IMR-90 (cell line): ENCODE measurements around the gene PDLIM5. TPM values are rescaled to one million over a fixed set of nuclear protein-coding genes. Genes with fewer than 3 reads are reported as not detected.

Experiments
- ATAC-seq: fragments of 200-7000 bp; cut with Tn5 transposase; 2 replicates; pipeline ENCODE4 v1.9.1; 2020; ENCODE audit warnings: low read depth, mild to moderate bottlenecking, moderate library complexity
- BruUV-seq: library from RNA; stranded (reverse); fragments of 400-500 nt; replicated peaks from 2 replicates; lab custom pipeline; 2021; lab: Mats Ljungman, UMichigan
- CTCF ChIA-PET: fragments of 300-600 bp; formaldehyde crosslinking; extraction: SDS; loops from one replicate; lab custom pipeline; 2021; ENCODE audit warnings: antibody characterized with exemption; lab: Yijun Ruan, JAX
- POLR2A ChIA-PET: fragments of 300-600 bp; sonication (Branson Sonifier 250); formaldehyde crosslinking; loops from one replicate; lab custom pipeline; 2022; ENCODE audit warnings: antibody characterized with exemption; ENCODE audit not compliant: unreplicated experiment; lab: Charles Lee
- DNase-seq: peaks from one replicate; pipeline ENCODE4 v3.0.0; 2013
- H2AFZ ChIP-seq: replicated peaks from 2 replicates; pipeline ENCODE3; 2013; ENCODE audit warnings: low read length, mild to moderate bottlenecking; ENCODE audit not compliant: poor library complexity
- H2AK5ac ChIP-seq: 2 replicates; pipeline ENCODE4 v1.6.1; 2013; ENCODE audit warnings: low read depth, low read length, inconsistent platforms
- H2AK9ac ChIP-seq: replicated peaks from 2 replicates; pipeline ENCODE3; 2013; ENCODE audit warnings: mild to moderate bottlenecking, low read depth, low read length, moderate library complexity; ENCODE audit not compliant: poor library complexity
- H2BK120ac ChIP-seq: 2 replicates; pipeline ENCODE4 v1.6.1; 2013; ENCODE audit warnings: low read depth, low read length, inconsistent platforms
- H2BK15ac ChIP-seq: 3 replicates; pipeline ENCODE4 v1.6.1; 2013; ENCODE audit warnings: low read depth, low read length, inconsistent platforms
- H2BK20ac ChIP-seq: 2 replicates; pipeline ENCODE4 v1.6.1; 2013; ENCODE audit warnings: low read depth, mild to moderate bottlenecking, inconsistent platforms, low read length, moderate library complexity
- H2BK5ac ChIP-seq: 2 replicates; pipeline ENCODE4 v1.6.1; 2013; ENCODE audit warnings: mild to moderate bottlenecking, low read depth, low read length, inconsistent platforms; ENCODE audit not compliant: poor library complexity, severe bottlenecking
- H3K14ac ChIP-seq: replicated peaks from 2 replicates; pipeline ENCODE4 v1.6.1; 2013; ENCODE audit warnings: low read depth, low read length, inconsistent platforms
- H3K18ac ChIP-seq: 2 replicates; pipeline ENCODE4 v1.6.1; 2013; ENCODE audit warnings: low read depth, low read length, control low read depth
- H3K23ac ChIP-seq: 2 replicates; pipeline ENCODE4 v1.6.1; 2013; ENCODE audit warnings: low read depth, low read length, inconsistent platforms
- H3K27ac ChIP-seq: 2 replicates; pipeline ENCODE4 v1.5.1; 2013; ENCODE audit warnings: mild to moderate bottlenecking, control low read depth, low read length; ENCODE audit not compliant: insufficient read depth
- H3K27me3 ChIP-seq: 2 replicates; pipeline ENCODE4 v1.6.1; 2013; ENCODE audit warnings: low read length; ENCODE audit not compliant: control insufficient read depth, insufficient read depth
- H3K36me3 ChIP-seq: 2 replicates; pipeline ENCODE4 v1.6.1; 2013; ENCODE audit warnings: low read length, mixed read lengths; ENCODE audit not compliant: control insufficient read depth, insufficient read depth
- H3K4ac ChIP-seq: 2 replicates; pipeline ENCODE4 v1.6.1; 2013; ENCODE audit warnings: low read depth, low read length, inconsistent platforms
- H3K4me1 ChIP-seq: 2 replicates; pipeline ENCODE4 v1.6.1; 2013; ENCODE audit warnings: low read length, mixed read lengths; ENCODE audit not compliant: control insufficient read depth, insufficient read depth
- H3K4me2 ChIP-seq: 2 replicates; pipeline ENCODE4 v1.6.1; 2013; ENCODE audit warnings: low read depth, mild to moderate bottlenecking, control low read depth, low read length, moderate library complexity
- H3K4me3 ChIP-seq: 2 replicates; pipeline ENCODE4 v1.5.1; 2013; ENCODE audit warnings: low read depth, mild to moderate bottlenecking, control low read depth, low read length, moderate library complexity; ENCODE audit not compliant: insufficient read depth
- H3K56ac ChIP-seq: 2 replicates; pipeline ENCODE4 v1.6.1; 2013; ENCODE audit warnings: low read length, inconsistent platforms; ENCODE audit not compliant: insufficient read depth; ENCODE audit errors: extremely low read depth
- H3K79me1 ChIP-seq, 2 experiments: 2 replicates each; pipeline ENCODE4 v1.6.1; 2013; ENCODE audit warnings: low read length in 2 of 2, inconsistent platforms in 1 of 2, low read depth in 1 of 2
- H3K9ac ChIP-seq: 2 replicates; pipeline ENCODE4 v1.6.1; 2013; ENCODE audit warnings: low read depth, low read length, control low read depth
- H3K9me1 ChIP-seq: 2 replicates; pipeline ENCODE4 v1.6.1; 2013; ENCODE audit warnings: low read length, inconsistent platforms; ENCODE audit not compliant: insufficient read depth
- H3K9me3 ChIP-seq: 2 replicates; pipeline ENCODE4 v1.6.1; 2013; ENCODE audit warnings: low read length; ENCODE audit not compliant: control insufficient read depth, insufficient read depth
- H4K20me1 ChIP-seq: 2 replicates; pipeline ENCODE4 v1.6.1; 2013; ENCODE audit warnings: low read length, inconsistent platforms; ENCODE audit not compliant: insufficient read depth
- H4K5ac ChIP-seq: 2 replicates; pipeline ENCODE4 v1.6.1; 2013; ENCODE audit warnings: mild to moderate bottlenecking, low read depth, low read length, control low read depth
- H4K8ac ChIP-seq, 2 experiments: 2 replicates each; pipeline ENCODE4 v1.6.1; 2013; ENCODE audit warnings: low read depth in 2 of 2, low read length in 2 of 2, control low read depth in 1 of 2, inconsistent platforms in 1 of 2
- H4K91ac ChIP-seq: 2 replicates; pipeline ENCODE4 v1.6.1; 2013; ENCODE audit warnings: low read depth, low read length, inconsistent platforms; ENCODE audit not compliant: insufficient read depth
- MXI1 ChIP-seq: IDR thresholded peaks from 2 replicates; pipeline ENCODE4 v1.6.1; 2012; ENCODE audit warnings: low read depth, mild to moderate bottlenecking, low read length, moderate library complexity, borderline replicate concordance
- POLR2A ChIP-seq: IDR thresholded peaks from 2 replicates; pipeline ENCODE4 v1.6.1; 2012; ENCODE audit warnings: mild to moderate bottlenecking, low read depth, low read length
- WGBS, 2 experiments: methylation state at CpG; one replicate each; pipeline versions ENCODE4 v1.1.5 to v1.1.7; 2013; ENCODE audit warnings: missing lambda C conversion rate in 2 of 2; ENCODE audit not compliant: insufficient read length in 1 of 2; ENCODE audit errors: extremely low coverage in 2 of 2; 5-methylcytosine and 5-hydroxymethylcytosine counted together
- dilution Hi-C: fragments of 300-500 bp; cut with HindIII; formaldehyde crosslinking; loops from one replicate; pipeline ENCODE4 v1.14.3; 2018; ENCODE audit warnings: low sequenced_read_pairs; ENCODE audit not compliant: unreplicated experiment
- in situ Hi-C: fragments of 300-500 bp; cut with MboI; formaldehyde crosslinking; loops from 3 replicates; pipeline ENCODE4 v1.14.3; 2019; ENCODE audit warnings: low sequenced_read_pairs, inconsistent platforms, mixed read lengths
- intact Hi-C: fragments of 100-400 bp; cut with micrococcal nuclease; formaldehyde crosslinking; loops from 2 replicates; pipeline ENCODE4 v1.10.0; 2022
- polyA plus RNA-seq, 3 experiments: library from polyadenylated mRNA; depleted of rRNA; stranded (reverse); fragments of >200 nt; gene quantifications; 2 replicates each; pipeline ENCODE4 v1.2.3, GENCODE V29; 2012; ENCODE audit warnings: low replicate concordance in 1 of 3
- total RNA-seq: library from RNA; depleted of rRNA; stranded (reverse); fragments of >200 nt; gene quantifications from 2 replicates; pipeline ENCODE4 v1.2.3, GENCODE V29; 2012

The PDLIM5 gene
- total and polyA plus RNA-seq, 2 of the 4 experiments (the other 2 are of a cell fraction), result 96.5 to 188 TPM

- Histone ChIP-seq H3K36me3 (peaks cover 7% of the 10 kb centered on the region), H3K79me1 (peaks cover 10 to 27% of the 10 kb centered on the region in 2 experiments), H3K4me2 (no peak overlapping the region), H3K27ac (no peak overlapping the region), H2BK20ac (no peak overlapping the region), H2AK9ac (no peak overlapping the region), H3K18ac (no peak overlapping the region), H3K14ac (no peak overlapping the region), H2AK5ac (no peak overlapping the region), H3K4ac (no peak overlapping the region), H3K56ac (no peak overlapping the region), H3K4me3 (no peak overlapping the region), H3K23ac (no peak overlapping the region), H3K9ac (no peak overlapping the region), H2BK5ac (no peak overlapping the region), H3K4me1 (peaks cover 4% of the 10 kb centered on the region; the same call in 1 of the 2 replicates), H2BK120ac (no peak overlapping the region), H3K9me3 (no peaks in the 10 kb centered on the region), H3K9me1 (no peaks in the 10 kb centered on the region; the same call in 1 of the 2 replicates), H4K8ac (no peak overlapping the region), H4K91ac (no peak overlapping the region), H4K20me1 (no peaks in the 10 kb centered on the region), H2BK15ac (no peak overlapping the region), H3K27me3 (no peaks in the 10 kb centered on the region), H4K5ac (no peak overlapping the region), H2AFZ (no peak overlapping the region)
- no TSS peak for BruUV-seq
- ChIA-PET POLR2A (no interaction called here), CTCF (no interaction called here)
- dilution Hi-C loops, result loop anchor here (25.0 kb wide), 1 partner anchor 464 kb away; no protein-coding TSS in a partner anchor
- no peak for ATAC-seq
- intact Hi-C loops, result loop anchor here (10.0 kb wide), 1 partner anchor 226 kb away; no protein-coding TSS in a partner anchor
- in situ Hi-C loops, result no loop called here
- WGBS, 2 experiments, result 100% methylated on average over 2 of the region's 7 CpGs; no CpG with 5 or more reads in 1 of the 2 experiments
- TF ChIP-seq POLR2A (no peak), MXI1 (no peak)
- no peak for DNase-seq
Measured at GRCh38 chr4:94648699-94649098, 197.0 kb downstream of the PDLIM5 start.
